NOMO-1 treated with DMSO at 0.1 percent for 48 hours (cell line): Measurements from ENCODE around the gene YEATS2.
"Not testable (repeated sequence)": the region's sequence is repeated elsewhere in the genome, so short reads cannot be mapped to it uniquely, and the experiment has no call there.

Experiments used
- DNase-seq: peaks from one replicate; lab custom pipeline; 2025; ENCODE audit not compliant: unreplicated experiment; lab: John Stamatoyannopoulos, UW

YEATS2 gene

GRCh38 chr3:183711516-183711915 lies 13.9 kb downstream of the YEATS2 start:
- DNase-seq: no peak

GRCh38 chr3:183714622-183715021 lies 17.0 kb downstream of the YEATS2 start:
- no peak for DNase-seq

- no peak for DNase-seq
These were observed 20.4 kb downstream of the YEATS2 start for GRCh38 chr3:183718012-183718411.

- no peak for DNase-seq
These were observed 27.8 kb downstream of the YEATS2 start for GRCh38 chr3:183725387-183725786.

GRCh38 chr3:183728204-183728603 lies 30.6 kb downstream of the YEATS2 start:
- DNase-seq: no peak

- DNase-seq: no peak
These were observed 32.8 kb downstream of the YEATS2 start for GRCh38 chr3:183730361-183730760.

- DNase-seq: no peak
These were observed 34.0 kb downstream of the YEATS2 start for GRCh38 chr3:183731611-183732010.

- no peak for DNase-seq
These were observed 36.0 kb downstream of the YEATS2 start for GRCh38 chr3:183733553-183733952.

GRCh38 chr3:183734750-183735494 lies 37.3 kb downstream of the YEATS2 start:
- DNase-seq: no peak

- no peak for DNase-seq
These were observed 39.5 kb downstream of the YEATS2 start for GRCh38 chr3:183737116-183737515.

- not testable (repeated sequence) for DNase-seq
These were observed 42.6 kb downstream of the YEATS2 start for GRCh38 chr3:183740154-183740553.

GRCh38 chr3:183743231-183743630 lies 45.6 kb downstream of the YEATS2 start:
- no peak for DNase-seq

GRCh38 chr3:183745300-183746098 lies 47.9 kb downstream of the YEATS2 start:
- no peak for DNase-seq

GRCh38 chr3:183754052-183754451 lies 56.5 kb downstream of the YEATS2 start:
- DNase-seq: no peak

- no peak for DNase-seq
These were observed 64.7 kb downstream of the YEATS2 start for GRCh38 chr3:183762304-183762703.

- DNase-seq: no peak
These were observed 67.5 kb downstream of the YEATS2 start for GRCh38 chr3:183764847-183765731.

GRCh38 chr3:183766107-183766506 lies 68.5 kb downstream of the YEATS2 start:
- DNase-seq: no peak

- peak; percentile 63 for DNase-seq
These were observed 69.4 kb downstream of the YEATS2 start for GRCh38 chr3:183766745-183767606.

GRCh38 chr3:183768114-183768513 lies 70.5 kb downstream of the YEATS2 start:
- no peak for DNase-seq

- no peak for DNase-seq
These were observed 71.9 kb downstream of the YEATS2 start for GRCh38 chr3:183769453-183769852.
